Activated CD4-positive, alpha-beta T cell treated with anti-CD3 and anti-CD28 coated beads, Interleukin-2, amount 50 U/mL, for 1 hour (primary cell): ENCODE measurements around the gene RAP1GAP.
A peak's percentile ranks its signal among the peaks of the same experiment; 100 is the strongest.

Experiments
- DNase-seq: peaks from one replicate; pipeline ENCODE4 v3.0.0-alpha.2; 2020

RAP1GAP gene

DNA sequence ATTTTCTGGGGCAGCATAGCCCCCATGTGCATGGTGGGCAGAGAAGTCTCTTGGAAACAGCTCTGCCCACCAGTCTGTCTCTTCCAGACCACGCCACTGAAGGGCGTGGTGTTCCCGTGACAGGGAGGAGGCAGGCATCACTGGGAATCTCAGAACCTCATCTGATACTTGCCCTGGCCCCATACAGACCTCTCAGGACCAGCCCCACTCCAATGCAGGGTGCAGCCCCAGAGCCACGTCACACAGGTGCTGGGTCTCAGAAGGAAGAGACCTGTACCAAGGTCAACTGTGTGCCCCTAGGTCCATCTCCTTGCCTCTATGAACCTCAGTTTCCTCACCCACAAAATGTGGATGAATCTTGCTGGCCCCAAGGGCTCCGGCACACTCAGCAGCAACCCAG is 7.3 kb downstream of the RAP1GAP start:
- DNase-seq = no peak

DNA sequence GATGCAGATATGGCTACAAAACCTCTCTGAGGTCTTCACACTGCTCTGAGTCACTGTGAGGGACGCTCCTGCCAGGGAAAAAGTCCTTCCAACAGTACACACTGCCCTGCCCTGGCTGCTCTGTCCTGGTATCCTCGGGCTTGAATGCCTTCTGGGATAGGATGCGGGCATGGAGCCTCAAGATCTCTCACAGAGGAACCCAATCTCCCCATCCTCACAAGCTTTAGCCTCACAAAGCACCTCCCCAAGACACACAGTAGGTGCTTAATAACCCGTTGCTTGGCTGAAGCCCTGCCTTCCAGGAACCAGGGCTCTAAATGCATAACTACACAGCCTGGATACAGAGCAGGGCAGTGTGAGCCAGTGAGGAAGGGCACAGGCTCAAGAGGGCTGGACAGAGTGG is 9.2 kb downstream of the RAP1GAP start:
- no peak for DNase-seq

DNA sequence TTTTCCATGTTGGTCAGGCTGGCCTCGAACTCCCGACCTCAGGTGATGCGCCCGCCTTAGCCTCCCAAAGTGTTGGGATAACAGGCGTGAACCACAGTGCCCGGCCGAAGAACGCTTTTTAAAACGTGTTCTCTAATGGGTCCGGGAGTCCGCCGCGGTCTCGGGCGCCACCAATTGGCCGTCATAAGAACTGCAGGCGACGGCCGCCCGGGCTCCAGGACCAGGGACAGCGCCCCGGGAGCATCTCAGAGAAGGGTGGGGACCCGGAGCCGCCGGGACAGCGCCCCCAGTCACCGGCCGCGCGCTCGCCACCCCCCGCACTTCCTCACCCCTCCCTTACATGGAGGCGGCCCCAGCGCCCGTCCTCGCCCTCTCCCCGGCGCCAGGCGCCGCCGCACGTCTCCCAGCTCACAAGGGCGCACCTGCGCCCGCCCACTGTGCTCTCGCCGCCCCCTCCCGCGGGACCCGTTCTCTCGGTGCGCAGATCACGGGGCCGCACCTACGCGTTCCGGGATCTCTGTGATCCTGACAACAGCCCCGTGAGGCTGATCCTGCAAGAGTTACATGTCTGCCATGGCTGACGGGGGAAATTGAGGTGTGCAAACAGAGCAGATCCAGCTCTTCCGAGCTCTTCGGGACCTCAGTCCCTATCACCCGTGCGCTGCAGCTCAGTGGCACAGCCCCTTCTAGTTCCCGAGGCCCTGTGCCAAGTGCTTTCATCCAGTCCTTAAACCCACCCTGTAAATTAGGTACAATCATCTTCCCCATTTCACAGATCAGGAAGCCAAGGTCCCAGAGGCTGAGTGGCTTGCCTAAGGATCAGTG is 9.8 kb downstream of the RAP1GAP start:
- DNase-seq = peak; percentile 80

DNA sequence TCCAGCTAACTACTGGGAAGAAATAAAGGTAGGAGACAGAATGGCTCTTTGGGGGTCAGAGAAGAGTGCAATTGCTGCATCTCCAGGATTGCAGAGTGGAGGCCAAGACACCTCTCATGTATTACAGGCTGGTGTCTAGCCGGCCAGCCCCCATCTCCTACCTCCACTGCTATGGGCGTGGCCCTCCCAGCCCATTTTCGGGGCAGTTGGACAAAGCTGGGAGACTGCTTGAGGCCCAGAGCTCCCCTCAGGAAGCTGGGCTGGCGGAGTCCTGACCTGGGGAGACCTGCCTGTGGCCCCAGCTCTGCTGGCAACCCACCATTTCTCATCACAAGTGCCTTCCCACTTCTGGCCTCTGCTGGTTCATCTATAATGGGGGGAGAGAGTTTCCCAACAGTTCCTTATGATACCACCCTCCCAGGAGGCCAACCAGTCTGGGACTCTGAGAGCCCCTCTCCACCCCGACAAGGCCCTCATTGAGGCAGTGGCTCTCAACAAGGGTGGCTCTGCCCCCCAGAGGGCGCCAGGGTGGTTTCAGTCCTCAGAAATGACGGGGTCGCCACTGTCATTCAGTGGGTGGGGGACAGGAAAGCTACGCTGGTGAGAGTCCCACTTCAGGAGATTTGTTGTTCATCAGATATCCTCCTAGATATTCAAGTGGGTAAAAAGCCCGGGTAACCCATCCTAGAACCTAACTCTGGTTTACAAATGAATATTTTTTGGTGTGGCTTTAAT is 11.5 kb downstream of the RAP1GAP start:
- DNase-seq = no peak

DNA sequence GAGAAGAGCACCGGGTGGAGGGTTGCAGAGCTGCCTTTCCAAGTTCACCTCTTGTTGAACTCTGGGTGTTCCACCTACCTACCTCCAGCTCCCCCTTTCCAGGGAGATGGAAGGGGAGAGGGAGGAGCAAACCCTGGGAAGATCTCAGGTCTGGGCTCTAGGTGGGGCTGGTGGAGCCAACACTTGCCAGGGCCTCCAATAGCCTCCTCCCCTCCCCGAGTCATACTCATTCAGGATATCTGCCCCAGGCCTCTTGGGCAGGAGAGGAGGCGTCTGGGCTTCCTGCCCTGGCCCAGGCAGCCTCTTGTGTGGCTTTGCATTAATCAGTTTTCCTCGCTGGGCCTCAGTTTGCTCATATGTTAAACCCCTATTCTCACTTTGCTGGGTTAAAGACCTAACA is 13.4 kb downstream of the RAP1GAP start:
- DNase-seq = no peak

DNA sequence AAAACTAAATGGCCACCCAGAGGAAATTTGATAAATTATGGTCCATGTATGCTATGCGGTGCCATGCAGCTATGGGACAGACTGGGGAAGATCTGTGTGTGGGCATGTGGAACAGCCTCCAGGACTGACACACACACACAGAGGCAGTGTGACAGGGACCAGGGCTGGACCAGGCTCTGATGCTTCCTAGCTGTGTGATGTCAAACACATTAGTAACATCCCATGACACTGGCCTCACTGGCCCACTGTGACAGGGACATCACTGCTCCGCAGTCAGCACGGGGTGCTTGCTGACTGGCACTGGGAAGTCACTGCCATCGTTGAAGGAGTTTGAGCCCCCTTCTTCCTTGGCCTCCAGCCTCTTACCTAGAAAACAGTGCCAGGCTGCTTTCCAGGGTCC is 13.9 kb downstream of the RAP1GAP start:
- DNase-seq = no peak

DNA sequence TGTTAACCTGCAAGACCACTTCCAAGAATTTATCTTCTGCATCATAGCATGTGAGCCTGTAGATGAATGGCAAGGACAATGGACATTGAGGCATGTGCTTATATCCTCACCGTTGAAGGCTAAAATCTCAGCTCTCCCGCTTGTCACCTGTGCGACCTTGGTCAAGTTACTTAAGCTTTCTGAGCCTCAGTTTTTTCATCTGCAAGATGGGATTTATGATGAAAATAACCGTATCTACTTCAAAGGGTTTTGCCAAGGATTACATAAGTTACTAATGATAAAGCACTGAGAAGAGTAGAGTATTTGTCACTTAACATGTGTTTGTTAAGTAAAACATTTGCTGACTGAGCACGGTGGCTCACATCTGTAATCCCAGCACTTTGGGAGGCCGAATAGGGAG is 14.9 kb downstream of the RAP1GAP start:
- no peak for DNase-seq

DNA sequence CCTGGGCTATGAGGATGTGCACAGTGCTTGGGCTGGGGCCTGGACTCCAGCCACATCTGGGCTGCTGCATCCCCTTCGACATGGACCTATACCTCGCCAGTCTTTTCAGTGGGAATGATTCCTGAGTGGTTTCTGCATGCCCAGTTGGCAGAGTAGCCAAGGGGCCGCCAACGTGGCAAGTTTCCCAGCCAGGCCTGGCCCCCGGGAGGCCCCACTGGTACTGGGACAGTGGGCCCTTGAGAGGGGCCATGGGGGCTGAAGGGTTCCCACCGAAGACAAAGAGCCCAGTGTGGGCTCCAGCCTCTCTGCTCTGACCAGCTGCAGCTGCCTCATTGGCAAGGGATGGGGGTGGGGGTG is 15.4 kb downstream of the RAP1GAP start:
- DNase-seq = no peak

DNA sequence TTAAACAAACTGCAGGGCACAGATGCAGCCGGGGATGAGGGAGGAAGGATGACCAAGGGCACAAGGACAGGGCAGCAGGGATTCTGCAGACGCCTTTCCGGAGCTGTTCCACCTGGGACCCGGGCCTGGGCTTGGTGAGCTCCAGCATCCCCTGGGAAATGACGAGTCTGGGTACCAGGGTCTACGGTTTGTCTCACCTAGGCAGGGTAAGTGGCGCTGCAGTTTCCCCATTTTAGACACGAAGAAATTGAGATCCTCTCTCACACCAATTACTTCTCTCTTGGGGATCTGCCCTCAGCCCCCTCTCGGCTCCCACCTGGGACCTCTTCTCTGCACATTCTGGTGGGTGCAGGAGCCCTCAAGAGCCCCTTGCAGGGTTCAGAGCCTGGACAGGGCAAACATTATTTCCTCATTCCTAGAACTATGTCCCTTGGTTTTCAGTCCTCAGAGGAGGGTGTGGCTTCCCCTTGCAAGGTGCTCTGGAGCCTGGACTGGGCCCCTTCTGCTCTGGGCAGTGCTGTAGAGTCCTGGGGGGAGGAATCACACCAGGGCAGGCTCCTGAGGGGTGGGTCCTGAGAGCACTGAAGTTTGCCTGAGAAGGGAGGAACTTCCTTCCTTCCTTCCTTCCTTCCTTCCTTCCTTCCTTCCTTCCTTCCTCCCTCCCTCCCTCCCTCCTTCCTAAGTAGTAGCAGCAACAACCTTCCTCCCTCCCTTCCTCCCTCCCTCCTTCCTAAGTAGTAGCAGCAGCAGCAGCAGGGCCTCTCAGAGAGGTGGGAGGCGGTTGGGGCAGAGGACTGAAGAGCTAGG is 16.0 kb downstream of the RAP1GAP start:
- no peak for DNase-seq

DNA sequence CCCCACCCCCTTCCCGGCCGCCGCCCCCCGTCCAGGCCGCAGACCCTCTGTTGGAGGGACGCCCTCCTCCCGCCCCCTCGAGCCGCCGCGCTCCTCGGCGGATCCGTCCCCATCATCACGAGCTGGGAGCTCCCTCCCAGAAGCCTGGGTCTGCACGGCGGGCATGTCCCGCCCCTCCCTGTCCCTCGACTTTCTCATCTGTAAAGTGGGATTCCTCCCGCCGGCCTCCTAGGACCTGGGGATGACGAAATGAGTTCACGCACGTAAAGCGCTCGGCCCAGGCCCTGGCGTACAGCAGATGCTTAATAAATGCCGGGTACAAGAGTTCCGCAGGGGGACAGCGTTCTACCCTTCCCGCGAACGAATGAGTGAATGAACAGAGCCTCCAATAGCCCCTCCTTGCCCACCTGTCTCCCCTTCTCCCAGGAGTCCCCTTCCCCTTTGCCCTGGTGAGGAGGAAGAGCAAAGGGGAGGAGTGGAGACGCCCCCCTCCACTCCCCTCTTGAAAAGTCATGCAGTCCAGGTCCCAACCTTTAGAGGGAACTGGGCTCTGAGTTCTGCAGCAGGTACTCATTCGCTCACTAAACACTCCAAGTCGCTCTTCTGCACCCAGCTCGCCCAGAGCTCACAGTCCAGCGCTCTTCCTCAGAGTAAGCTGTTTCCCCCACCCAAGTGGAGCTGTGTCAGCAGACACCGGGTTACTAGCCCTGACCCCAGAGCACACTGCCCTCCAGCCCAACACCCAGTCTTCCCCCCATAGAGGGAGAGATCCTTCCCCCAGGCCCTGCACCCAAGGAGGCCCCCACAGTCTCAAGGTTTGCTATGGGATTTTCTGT is 16.8 kb downstream of the RAP1GAP start:
- no peak for DNase-seq

DNA sequence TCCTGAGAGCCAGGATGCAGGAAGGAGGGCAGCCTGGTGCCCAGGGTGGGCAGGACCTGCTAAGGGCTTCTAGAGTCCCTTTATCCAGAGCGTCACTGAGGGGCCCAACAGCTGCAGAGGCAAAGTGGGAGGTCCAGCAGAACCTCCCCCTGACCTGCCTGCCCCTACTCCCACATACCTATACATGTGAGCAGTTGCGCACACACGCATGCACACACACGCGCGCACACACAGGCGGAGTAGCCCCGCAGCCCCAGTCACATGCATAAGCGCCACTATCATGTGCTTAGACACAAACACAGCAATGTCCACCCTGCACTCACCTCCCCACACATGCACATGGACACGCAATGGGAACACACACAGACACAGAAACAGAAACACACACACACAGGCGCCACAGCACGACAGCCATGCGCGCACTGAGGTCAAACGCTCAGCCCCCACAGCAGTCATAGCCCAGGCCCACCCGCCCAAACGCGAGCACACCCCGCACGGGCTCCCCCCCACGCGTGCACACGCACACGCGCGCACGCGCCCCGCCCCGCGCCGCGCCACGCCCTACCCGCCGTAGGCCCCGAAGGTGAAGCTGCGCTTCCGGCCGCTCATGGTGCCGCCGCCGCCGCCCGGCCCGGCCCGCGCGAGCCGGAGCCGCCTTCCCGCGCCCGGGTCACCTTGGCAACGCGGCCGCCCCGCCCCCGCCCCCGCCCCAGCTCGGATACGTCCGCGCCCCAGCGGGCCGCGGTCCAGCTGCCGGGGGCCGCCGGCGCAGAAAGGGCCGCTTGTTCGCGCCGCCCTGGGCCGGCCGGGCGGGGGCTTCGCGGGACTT is 17.7 kb downstream of the RAP1GAP start:
- DNase-seq = peak; percentile 34

DNA sequence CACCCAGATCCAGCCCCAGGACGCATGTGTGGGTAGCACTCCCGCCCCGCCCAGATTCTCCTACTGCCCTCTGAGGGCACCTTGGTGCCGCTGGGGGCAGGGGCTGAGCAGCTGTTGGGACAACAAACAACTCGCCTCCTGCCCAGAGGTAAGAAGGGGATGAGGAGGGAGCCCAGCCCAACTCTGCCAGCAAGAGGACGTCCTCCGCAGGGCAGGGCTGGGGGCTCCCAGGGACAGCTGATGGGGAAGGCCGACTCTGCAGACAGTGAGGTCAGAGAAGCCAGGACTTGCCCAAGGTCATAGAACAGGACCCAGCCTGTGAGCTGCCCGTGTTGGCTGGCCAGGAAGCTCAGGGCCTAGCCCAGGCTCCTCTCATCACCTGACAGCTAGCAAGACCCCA is 18.8 kb downstream of the RAP1GAP start:
- DNase-seq = no peak

DNA sequence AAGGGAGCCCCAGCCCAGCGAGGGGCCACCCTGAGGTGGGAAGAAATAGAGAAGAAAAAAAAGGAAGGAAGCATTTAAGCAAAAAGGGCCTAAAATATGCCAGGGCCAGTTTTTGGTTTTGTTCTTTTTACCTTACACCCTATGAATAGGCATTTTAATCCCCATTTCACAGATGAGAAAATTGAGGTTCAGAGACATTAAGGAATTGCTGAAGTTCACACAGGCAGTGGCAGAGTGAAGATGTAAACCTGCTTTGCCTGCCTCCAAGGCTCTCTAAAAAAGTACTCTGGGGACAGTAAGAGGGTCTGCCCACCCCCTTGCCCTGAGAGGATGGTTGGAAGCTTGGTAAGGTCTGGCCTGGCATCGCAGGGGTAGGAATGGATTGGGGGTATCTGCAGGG is 19.8 kb downstream of the RAP1GAP start:
- DNase-seq = no peak

DNA sequence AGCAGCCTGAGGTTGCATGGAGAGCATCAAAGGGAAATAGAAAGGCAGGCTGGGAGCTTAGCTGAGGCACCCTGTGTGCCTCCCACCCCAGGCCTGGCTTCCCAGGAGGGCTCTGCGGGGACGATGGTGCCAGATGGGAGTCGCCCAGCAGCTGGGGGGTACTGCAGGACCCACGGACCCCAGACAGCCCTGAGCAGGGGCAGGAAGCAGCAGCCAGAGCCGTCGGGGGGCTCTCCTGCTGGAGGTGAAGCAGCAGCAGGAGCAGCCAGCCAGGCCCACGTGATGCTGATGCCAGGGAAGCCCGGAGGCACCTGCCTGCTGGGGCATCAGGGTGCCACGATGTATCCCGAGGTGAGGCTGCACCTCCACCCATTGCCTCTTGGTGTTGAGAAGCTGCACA is 20.4 kb downstream of the RAP1GAP start:
- no peak for DNase-seq

DNA sequence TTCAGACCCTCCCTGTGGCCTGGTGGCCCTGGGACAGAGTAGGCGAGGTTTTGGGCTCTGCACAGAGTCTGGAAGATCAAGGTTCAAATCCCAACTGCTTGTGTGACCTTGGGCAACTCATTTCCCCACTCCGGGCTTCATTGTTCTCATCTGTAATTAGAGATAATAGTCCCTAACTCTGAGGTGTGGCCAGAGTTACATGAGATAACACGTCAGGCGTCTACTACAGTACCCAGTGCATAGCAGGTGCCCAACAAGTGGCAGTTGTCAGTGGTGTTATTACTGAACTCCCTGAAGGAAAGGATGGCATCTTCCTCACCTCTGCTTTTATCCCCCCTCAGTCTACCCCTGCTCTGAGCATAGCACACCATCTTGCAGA is 20.8 kb downstream of the RAP1GAP start:
- no peak for DNase-seq

DNA sequence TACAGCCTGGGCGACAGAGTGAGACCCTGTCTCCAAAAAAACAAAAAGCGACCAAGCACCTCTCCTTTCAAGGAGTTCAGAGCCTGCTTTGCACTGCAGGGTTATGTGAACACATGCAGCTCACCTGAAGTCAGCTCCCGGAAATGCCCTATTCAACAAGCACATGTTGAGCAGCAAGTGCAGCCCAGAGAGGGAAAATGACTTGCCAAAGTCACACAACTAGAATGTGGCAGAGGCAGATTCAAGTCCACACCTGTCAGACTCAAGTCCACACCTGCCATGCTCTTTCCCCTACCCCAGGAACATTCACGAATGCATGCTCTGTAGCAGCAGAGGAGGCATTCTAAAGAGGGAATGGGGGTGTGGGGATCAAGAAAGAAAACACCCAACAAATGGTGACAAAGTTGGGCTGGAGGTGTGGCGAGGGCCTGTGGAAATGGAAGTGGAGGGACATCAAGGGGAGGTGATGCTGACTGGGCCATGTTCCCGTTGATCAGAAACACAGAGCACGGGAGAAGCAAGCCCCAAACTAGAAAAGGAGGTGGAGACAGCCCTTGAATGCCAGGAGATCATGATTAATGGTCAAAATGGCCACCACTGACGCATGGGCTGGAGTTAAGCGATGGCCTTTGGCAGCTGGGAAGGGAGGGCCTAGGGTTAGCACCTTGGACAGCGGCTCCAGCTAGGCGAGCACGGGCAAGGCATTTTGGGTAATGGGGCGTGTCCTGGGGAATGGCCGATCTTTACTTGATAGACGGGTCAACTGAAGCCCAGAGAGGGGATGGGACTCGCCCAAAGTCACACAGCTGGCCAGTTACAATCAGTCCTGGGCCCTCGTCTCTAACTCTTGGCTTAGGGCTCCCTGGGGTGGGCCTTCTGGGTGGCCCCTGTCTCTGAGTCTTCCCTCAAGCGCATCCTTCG is 21.5 kb downstream of the RAP1GAP start:
- DNase-seq = peak; percentile 14

DNA sequence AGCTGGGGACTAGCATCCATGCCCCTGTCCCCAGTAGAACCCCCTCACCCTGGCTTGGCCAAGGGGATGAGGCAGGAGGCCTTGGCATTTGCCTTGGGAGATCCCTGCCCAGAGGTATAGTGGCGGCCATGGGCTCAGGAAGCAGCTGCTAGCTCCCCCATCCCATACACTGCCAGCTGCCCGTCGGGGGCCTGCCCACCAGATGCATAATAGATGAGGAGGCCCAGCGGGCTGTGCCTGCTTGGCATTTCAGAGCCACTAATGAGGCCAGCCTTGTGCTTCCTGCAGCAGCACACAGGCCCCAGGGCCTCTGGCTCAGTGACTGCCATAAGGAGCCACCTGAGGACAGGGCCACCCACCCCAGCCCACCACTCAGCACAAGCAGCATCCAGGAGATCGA is 23.6 kb downstream of the RAP1GAP start:
- DNase-seq = no peak

DNA sequence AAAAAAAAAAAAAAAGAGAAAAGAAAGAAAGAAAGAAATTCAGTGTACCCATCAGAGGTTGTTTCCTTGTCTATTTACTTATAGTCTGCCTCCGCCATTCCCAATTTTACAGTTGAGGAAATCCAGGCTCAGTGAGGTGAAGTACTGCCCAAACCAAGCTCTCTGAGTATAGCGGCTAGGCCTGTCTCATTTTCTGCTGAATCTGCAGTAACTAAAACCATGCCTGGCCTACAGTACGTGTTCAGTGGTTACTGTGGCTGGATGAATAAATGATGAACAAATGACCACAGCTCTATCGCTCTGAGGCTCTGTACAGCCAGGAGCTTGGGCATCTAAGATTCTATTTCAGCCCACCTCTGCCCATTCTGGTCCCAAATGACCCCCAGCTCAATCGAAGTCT is 24.3 kb downstream of the RAP1GAP start:
- no peak for DNase-seq

DNA sequence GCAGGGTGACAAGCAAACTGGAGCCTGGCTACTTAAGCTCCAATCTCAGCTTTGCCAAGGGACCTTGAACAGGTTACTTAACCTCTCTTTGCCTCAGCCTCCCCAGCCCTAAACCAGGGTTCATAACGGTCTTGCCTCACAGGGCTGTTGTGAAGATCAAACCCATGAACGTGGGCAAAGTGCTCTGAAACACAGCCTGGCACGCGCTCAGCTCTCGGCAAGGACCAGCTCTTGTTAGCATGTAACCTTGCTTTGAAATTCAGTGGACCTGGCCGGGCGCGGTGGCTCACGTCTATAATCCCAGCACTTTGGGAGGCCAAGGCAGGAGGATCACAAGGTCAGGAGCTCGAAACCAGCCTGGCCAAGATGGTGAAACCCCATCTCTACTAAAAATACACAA is 24.8 kb downstream of the RAP1GAP start:
- no peak for DNase-seq

DNA sequence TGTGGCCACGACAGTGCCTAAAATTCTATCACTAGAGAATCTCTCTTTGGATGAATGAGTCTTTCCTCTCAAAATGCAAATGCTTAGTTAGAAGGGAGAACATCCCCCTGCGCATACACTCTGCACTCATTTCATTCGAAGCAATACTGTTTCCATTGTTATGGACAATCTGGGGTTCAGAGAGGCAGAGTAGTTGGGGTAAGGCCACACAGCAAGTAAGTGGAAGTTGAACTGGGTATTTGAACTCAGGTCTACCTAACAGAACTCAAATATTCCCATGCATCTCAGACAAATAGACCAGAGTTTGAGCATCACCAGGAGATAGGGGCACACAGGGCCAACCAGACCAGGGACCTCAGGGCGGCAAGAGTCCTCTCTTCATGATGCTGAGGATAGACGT is 25.5 kb downstream of the RAP1GAP start:
- DNase-seq = no peak
